HG02623 (cell line): ENCODE results near the gene ECSIT.

ENCODE experiments used
- ATAC-seq: cut with Tn5 transposase; IDR thresholded peaks from one replicate; pipeline ENCODE4 v1.9.1; 2021; ENCODE audit warnings: moderate library complexity; ENCODE audit not compliant: unreplicated experiment

Gene ECSIT

DNA sequence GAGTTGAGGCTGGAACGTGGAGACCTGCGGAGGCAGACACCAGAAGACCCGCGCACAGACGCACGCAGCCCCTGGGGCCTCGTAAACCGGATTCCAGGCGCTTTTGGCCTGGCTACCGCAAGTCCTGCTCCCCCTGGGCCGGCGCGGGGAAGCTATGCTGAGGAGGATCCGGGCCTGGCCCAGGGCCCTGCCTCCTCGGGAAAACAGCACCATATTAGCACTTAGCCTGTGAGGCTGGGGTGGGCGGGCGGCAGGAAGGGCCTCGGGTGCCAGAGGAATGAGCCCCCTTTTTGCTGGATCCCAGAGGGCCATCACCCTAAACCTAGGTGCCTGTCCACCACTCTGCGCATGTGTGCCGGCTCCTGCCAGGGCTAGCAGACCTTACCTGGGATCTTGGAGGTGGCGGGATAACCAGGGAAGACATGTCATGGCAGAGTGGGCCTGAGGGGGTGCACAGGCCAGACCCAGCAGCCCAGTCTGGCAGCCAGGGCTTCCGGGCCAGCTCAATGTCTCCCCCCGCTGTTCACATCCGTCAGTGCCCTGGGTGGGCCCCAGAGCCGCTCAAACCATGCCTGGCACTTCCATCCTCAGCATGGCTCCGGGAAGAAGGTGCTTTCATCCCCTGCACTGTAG is 22.8 kb upstream of the ECSIT start:
- ATAC-seq = no peak

DNA sequence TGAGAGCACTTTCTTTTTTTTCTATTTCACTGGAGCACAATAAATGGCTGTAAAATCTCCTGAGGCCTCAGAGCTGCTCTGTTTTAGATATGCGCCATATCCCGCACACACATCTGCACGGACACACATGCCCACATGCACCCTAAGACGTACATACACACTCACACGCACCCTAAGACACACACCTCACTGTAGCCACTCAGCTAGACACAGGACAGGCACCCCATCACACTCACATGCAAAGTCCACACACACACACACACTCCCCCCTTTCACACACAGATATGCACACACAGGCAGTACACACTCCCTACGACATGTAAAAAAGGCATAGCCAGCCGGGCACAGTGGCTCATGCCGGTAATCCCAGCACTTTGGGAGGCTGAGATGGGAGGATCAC is 21.3 kb upstream of the ECSIT start:
- ATAC-seq = no peak

DNA sequence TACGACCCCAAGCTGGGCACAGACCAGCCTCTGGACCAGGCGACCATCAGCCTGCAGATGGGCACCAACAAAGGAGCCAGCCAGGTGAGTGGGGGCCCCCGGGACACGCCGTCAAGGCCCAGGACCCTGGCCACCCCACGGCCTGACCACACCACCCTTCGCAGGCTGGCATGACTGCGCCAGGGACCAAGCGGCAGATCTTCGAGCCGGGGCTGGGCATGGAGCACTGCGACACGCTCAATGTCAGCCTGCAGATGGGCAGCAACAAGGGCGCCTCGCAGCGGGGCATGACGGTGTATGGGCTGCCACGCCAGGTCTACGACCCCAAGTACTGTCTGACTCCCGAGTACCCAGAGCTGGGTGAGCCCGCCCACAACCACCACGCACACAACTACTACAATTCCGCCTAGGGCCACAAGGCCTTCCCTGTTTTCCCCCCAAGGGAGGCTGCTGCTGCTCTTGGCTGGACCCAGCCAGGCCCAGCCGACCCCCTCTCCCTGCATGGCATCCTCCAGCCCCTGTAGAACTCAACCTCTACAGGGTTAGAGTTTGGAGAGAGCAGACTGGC is 20.5 kb upstream of the ECSIT start:
- ATAC-seq = no peak

DNA sequence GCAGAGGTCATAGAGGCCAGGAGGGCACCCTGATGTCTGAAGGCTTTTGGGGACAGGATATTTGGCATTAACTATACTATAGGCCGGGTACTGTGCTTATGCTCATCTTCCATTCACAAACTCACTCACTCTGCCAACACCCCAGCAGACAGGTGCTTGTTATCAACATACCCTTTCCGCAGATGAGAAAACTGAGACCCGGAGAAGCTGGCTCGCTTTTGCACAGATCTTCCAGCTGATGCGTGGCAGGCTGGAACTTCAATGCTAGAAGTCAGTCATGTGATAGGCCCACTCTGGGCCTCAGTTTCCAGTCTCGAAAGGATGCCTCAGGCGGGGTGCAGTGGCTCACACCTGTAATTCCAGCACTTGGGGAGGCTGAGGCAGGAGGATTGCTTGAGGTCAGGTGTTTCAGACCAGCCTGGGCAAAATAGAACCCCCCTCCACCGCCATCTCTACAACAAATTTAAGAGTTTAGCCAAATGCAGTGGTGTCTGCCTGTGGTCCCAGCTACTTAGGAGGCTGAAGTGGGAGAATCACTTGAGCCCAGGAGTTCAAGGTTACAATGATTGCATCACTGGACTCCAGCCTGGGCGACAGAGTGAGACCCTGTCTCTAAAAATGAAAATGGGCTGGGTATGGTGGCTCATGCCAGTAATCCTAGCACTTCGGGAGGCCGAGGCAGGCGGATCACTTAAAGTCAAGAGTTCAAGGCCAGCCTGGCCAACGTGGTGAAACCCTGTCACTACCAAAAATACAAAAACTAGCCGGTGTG is 19.2 kb upstream of the ECSIT start:
- no peak for ATAC-seq

DNA sequence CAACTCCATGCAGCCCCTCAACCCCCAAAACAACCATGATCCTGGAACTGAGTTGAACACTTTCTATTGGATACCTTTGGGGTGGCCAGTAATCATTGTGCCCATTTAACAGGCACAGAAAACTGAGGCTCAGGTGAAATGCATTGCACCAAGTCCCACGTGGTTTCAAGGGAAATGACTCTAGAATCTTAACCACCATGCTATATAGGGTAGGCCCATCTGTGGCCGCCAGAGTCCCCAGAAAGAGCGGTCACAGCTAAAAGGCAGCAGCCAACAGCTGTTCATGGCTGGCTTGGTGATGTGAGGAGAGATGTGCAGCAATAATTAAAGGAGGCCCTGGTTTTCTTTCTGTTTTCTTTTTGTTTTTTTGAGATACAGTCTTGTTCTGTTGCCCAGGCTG is 12.3 kb upstream of the ECSIT start:
- no peak for ATAC-seq

DNA sequence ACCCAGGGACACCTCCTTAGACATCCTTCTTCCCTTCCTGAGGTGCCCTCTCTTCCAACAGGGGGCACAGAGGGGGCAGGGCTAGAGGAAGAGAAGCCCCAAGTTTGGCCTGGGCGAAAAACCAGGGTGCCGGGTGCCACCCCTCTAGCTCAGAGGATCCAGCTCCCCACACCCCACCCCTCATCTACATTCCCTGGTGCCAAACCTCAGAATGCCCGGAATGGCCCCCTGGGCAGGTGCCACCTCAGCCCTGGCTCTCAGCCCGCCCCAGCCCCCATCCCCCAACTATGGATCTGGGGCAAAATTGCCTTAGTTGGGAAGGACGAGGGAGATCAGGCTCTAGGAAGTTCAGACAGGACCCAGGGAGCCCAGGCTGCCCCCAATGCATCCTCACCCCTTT is 11.7 kb upstream of the ECSIT start:
- no peak for ATAC-seq

DNA sequence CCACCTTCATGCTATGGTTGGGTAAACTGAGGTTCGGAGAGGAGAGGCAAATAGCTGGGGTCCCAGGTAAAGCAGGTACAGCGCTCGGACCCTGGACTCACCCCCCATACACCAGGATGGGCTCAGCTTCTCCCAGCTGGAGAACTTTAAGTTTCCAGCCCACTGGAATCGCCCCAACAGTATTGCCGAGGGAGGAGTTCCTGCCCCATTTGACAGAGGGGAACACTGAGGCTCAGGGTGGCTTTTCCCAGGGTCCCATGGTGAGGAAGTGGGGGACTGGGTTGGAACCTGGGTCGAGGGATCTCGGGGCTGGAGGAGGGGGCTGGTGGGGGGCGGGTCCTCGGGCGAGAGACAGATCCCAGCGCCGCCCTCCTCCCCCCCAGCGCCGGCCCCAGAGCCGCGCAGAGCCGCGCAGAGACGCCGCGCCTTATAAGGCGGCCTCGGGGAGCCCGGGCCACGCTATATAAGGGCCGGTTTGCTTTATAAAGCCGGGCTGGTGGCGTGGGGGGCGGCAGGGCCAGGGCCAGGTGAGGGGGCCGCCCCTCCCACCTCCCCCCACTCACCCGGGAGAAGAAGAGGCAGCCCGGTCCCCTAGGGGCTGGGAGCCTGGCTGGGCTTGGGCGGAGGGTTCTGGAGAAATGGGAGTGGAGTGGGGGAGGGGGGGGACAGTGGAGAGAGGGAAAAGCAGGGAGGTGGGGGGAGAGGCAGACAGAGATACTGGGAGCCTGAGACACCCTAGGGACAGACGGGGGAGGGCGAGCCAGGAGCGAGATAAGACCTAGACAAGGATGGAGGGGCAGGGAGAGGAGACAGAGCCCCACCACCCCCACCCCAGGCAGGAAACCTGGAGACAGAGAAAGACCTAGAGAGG is 10.8 kb upstream of the ECSIT start:
- ATAC-seq = no peak

DNA sequence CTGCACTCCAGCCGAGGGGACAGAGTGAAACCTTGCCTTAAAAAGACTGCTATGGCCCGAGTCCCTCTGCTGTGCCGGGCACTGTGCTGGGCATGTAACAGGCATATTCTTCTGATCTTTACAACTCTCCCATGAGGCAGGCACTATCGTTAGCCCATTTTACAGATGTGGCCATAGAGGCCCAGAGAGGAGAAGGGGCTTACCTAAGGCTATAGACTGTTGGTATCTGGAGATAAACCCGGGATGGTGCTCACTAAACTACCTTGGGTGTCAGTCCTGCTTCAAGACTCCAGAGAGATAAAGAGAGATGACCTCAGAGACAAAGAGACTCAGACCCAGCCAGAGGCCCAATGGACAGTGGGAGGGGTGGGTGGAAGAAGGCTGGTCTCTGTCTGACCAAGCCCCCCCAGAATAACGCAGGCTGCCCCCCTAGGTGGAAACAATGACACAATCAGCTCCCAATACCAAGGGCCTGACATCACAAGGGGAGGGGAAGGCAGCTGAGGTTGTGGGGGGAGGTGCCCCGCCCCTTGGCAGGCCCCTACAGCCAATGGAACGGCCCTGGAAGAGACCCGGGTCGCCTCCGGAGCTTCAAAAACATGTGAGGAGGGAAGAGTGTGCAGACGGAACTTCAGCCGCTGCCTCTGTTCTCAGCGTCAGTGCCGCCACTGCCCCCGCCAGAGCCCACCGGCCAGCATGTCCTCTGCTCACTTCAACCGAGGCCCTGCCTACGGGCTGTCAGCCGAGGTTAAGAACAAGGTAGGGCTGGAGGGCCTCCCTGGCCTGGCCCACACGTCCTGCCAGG is 9.5 kb upstream of the ECSIT start, which contains the start of gene CNN1:
CNN1 (plus strand) TSS at position 620 of the 805 bp plus-strand sequence; CDS start at position 697, 77 bp downstream.
- ATAC-seq = no peak

DNA sequence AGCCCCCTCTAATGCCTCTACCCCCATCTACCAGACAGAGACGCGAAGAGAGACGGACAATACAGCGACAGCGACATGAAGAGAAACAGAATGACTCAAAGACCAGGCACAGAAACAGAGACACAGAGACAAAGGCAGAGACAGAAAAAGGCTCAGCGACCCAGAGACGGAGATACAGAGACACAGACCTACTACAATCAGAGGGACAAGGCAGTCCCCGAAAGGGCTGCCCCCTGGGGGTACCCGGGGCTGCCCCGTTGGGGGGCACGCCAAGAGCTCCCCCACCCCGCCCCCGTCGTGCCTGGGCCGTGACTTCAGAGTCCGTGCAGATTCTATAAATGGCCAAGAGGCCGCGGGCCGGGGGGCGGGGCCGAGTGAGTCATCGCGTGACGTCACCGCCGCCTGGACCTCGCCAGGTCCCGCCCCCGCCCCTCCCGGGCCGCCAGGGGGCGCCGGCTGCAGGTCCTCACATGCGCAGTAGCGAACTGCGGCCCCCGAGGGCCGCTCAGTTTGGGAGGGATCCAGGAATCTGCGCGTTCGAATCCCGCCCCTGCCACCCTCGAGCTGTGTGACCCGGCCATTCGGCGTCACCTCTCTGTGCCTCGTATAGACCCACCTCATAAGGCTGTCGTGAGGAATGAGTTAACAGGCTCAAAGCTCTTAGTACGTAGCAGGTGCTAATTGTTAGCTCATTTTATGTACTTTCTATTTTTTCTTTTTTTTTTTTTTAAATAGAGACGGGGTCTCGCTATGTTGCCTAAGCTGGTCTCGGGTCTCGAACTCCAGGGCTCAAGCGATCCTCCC is 7.1 kb upstream of the ECSIT start:
- peak; percentile 49 for ATAC-seq

DNA sequence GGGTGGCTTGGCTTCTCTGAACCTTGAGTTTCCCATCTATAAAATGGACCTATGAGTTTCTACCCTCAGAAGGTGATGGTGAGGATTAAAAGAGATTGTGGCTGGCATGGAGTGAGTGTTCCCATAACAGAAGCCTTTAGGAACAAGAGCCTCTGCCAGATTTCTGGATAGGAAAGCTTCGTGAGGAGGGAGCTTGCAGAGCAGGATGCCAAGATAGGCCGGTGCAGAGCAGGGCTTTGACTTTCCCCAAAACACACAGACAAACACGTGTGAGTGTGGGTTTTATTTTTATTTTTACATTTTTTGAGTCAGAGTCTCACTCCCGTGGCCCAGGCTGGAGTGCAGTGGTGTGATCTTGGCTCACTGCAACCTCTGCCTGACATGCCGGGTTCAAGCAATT is 6.0 kb upstream of the ECSIT start:
- ATAC-seq = no peak

DNA sequence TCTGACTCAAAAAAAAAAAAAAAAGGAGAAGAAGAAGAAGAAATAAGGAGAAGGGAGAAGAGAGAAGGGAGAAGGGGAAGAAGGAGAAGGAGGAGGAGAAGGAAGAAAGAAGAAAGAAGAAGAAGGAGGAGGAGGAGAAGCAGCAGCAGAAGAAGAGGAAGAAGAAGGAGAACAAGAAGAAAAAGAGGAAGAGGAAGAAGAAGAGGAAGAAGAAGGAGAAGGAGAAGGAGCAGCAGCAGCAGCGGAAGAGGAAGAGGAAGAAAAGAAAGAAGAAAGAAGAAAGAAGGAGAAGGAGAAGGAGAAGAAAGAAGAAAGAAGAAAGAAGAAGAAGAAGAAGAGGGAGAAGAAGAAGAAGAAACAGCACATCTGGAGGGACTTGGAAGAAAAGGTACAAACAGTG is 5.6 kb upstream of the ECSIT start:
- no peak for ATAC-seq

DNA sequence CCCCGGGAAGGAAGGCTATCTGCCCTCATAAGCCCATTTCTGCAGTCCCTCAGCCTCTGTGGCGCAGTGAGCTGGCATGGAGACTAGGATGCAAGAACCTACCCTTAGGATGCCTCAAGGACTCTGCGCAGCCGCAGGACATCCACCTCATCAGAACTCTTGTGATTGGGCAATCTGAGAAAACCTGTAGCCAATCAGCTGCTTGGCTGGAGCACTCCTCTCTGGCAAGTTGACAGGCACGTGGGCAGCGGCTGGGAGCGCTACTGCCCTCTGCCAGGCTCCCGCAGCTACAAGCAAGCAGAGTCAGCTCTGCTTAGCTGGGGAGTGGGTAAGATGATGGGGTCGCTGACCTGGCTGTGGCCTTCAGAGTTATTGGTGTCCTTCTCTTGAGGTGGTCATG is 1.5 kb upstream of the ECSIT start:
- ATAC-seq = no peak

DNA sequence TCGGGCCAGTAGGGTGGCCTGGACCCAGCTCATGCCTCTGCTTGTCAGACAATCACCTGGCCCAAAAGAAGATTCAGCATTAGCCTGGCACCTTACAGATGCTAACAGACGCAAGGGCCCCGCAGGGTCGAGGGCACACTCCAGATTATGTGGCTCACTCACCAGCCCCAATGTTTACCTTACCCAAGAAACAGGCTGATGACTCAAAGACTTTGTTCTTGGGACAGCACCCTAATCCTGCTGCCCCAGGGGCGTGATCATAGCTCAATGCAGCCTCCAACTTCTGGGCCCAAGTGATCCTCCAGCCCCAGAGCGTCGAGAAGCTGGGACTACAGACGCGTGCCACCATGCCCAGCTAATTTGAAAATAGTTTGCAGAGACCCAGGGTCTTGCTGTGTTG is 9.8 kb downstream of the ECSIT start:
- no peak for ATAC-seq

DNA sequence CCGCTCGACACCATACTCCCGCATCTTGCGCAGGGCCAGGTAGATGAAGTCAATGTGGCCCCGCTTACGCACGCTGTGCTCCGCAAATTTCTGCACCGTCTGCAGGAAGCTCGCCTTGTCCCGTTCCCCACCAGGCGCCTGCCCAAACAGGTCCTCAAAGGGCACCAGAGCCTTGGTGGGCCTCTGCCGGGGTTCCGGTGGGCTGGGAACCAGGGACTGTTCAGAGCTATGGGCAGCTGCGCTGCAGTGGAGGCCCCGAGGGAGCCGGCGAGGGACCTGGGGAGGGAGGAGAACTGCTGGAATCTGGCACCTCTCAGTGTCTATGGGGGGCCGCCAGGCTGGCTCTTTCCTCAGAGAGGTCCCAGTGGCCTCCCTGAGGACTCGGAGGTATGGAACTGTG is 15.0 kb downstream of the ECSIT start:
- no peak for ATAC-seq

DNA sequence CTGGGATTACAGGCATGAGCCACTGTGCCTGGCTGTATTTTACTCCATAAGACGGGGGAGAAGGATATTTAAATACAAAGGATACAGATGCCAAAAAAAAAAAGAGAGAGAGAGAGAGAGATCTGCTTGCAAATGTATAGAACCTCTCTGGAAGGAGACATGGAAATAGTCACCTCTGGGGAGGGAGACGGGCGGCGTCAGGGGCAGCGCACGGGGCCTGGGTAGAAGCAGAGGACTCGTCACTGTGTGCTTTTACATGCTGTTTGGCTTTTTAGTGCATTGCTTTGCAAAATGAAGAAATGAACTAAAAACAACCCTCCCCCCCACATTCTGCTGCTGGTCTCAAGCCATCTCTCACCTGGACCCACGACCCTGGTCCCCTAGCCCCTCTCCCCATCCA is 18.5 kb downstream of the ECSIT start:
- ATAC-seq = no peak

DNA sequence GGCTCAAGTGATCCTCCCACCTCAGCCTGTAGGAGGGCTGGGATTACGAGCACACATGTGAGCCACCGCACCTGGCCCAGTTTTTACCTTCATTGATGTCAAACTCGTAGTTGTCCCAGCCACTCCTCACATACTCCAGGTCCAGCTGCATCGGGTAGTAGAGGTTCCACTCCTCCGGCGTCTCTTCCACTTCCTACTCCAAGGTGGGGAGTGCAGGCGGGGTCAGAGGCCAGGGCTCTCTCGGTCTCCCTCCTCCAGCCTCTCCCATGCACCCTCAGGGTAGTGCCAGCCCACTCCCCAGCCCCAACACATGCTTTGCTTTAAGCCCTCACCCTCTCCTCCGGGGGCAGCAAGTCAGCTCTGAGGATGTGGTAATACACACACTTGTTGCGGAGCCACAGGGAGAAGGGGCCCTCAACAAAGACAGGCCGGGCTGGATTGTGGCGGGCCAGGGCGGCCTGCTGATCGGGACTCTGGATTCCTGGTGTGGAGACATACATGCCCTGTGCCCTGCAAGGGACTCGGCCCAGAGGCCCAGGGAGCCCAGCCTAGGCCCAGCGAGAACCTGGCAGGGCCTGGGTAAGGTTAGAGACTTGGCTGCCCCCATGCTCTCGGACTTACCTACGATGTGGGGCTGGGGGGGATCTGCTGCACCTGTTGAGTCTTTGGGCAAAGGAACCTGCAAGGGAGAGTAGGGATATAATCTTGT is 21.4 kb downstream of the ECSIT start:
- ATAC-seq = no peak

DNA sequence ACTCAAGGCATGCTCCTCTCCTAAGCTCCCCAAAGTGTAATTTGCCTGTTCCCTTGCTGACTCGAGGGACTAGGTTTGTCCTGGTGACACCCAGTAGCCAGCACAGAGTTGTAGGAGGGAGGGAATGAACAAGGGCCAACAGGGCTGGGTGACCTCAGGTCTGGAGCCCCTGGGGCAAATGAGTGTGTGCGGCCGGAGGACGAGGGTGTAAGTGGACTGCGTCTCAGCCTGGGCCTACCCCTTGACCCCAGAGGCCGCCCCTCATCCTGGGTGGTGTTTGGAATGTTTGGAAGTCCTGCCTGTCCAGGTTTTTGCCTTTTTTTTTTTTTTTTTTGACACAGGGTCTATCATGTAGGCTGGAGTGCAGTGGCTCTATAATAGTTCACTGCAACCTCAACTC is 22.0 kb downstream of the ECSIT start:
- ATAC-seq = no peak

DNA sequence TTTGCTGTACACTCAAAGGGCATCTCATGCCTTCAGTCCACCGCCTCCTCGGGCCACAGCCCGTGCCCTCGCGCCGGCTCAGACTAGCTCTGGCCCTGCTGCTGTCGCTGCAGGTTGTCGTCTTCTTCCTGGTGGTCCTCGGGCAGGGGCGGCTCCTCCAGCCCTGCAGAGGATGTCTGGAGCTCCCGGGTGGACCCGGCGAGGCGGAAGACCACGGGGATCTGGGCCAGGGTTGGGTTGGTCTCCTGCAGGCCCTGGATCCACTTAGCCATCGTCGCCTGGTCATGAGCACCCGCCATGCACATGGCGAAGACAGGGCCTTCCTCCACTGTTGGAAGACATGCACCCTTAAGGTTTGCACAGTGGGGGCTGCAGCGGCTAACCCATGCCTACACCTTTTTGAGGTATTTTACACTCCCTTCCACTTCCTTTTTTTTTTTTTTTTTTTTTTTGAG is 22.8 kb downstream of the ECSIT start:
- ATAC-seq = peak; percentile 5

DNA sequence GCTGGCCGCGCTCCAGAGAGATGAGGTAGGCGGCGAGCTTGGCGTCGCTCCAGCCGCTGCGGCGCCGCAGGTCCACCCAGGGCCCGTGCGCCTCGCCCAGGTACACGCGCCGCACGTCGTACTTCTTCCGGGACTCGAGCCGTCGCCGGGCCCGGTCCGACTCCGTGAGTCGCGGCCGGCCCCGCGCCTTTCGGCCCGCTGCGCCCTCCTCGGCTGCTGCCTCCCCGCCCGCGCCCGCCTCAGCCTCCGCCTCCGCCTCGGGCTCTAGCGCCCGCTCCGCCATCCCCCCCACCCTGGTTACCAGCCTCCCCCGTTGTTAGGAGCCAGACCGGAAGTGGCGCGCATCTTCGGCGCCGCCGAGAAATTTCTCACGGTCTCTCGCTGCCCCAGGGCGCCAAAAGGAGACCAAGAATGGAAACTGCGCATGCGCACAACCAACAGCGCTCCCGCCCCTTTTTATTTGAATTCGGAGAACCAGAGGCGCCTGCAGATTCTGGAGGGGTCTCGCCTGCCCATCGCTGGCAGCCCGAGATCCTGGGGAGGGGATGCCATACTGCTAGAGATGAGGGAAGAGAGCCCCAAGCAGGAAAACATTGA is 23.3 kb downstream of the ECSIT start, which contains the start of gene ZNF653:
ZNF653 (minus strand) TSS at position 336 of the 597 bp plus-strand sequence; CDS start at position 283, 53 bp downstream.
- ATAC-seq = peak; percentile 54
